Stimulated activated CD8-positive, alpha-beta memory T cell treated with anti-CD3 and anti-CD28 coated beads, Interleukin-15, amount 100 ng/mL, for 1 hour (primary cell): ENCODE results near the gene RAB4B.
A peak's percentile ranks its signal among the peaks of the same experiment; 100 is the strongest.
"Not testable (repeated sequence)": the region's sequence is repeated elsewhere in the genome, so short reads cannot be mapped to it uniquely, and the experiment has no call there.

ENCODE experiments used
- DNase-seq: peaks from one replicate; pipeline ENCODE4 v3.0.0-alpha.2; 2020; ENCODE audit warnings: low read depth

The RAB4B gene

DNA sequence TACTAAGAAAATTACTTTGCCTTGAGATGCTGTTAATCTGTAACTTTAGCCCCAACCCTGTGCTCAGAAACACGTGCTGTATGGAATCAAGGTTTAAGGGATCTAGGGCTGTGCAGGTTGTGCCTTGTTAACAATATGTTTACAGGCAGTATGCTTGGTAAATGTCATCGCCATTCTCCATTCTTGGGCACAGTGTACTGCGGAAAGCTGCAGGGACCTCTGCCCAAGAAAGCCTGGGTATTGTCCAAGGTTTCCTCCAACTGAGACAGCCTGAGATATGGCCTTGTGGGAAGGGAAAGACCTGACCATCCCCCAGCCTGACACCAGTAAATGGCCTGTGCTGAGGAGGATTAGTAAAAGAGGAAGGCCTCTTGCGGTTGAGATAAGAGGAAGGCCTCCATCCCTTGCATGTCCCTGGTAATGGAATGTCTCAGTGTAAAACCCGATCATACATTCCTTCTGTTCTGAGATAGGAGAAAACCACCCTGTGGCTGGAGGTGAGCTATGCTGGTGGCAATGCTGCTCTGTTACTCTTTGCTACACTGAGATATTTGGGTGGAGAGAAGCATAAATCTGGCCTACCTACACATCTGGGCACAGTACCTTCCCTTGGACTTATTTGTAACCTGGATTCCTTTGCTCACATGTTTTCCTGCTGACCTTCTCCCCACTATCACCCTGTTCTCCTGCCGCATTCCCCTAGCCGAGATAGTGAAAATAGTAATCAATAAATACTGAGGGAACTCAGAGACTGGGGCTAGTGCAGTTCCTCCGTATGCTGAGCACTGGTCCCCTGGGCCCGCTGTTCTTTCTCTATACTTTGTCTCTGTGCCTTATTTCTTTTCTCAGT lies 44.9 kb downstream of the RAB4B start:
- not testable (repeated sequence) for DNase-seq

DNA sequence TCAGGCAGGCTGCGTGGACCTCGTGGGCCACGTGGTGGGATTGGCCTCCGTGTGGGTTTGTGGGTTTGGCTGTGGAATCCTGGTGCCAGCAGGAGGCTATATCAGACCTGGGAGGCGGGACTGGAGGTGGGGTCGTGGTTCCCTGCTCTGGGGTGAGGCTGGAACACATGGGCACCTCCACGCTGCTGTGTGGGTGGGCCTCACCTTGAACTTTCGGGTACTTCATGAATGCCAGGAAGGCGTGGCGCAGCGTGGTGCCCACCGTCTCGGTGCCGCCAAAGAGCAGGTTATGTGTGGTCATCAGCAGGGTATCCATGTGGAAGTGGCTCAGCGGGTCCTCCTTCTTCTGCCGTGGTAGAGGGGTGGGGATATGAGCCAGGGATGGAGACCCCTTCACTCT lies 46.9 kb downstream of the RAB4B start:
- DNase-seq = not testable (repeated sequence)

DNA sequence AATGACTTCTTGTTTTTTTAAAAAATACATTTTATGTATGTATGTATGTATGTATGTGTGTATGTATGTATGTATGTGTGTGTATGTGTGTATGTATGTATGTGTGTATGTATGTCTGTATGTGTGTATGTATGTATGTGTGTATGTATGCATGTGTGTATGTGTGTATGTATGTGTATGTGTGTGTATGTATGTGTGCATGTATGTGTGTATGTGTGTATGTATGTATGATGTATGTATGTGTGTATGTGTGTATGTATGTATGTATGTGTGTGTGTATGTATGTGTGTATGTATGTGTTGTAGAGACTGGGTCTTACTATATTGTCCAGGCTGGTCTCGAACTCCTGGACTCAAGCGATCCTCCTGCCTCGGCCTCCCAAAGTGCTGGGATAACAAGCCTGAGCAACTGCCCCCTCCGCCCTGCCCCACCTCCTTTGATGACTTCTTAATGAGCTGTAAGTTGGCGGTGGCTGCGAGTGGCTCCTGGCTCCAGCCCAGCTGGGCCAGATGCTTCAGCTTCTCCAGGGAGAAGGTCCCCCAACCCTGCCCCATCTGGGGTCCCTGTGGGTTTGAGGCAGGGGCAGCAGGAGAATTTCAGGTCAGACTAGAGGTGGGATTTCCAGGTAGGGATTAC lies 47.5 kb downstream of the RAB4B start:
- not testable (repeated sequence) for DNase-seq

DNA sequence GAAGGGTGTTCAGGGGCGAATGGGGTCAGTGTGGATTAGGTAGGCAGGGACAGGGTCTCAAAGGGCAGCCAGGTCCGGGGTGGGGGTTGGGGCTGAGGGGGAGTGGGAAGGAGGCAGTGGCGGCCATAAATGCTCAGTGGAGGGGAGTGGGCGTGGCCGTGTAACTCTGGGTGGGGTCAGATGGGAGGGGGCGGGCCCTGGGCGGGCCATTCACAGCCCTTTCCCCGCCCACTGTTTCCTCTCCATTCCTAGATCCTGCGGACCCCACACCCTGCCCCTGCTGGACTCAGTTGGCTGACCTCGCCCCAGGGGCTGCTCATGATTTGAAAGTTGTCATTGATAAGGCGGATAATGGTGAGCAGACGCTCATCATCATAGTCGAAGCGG lies 48.3 kb downstream of the RAB4B start:
- not testable (repeated sequence) for DNase-seq

DNA sequence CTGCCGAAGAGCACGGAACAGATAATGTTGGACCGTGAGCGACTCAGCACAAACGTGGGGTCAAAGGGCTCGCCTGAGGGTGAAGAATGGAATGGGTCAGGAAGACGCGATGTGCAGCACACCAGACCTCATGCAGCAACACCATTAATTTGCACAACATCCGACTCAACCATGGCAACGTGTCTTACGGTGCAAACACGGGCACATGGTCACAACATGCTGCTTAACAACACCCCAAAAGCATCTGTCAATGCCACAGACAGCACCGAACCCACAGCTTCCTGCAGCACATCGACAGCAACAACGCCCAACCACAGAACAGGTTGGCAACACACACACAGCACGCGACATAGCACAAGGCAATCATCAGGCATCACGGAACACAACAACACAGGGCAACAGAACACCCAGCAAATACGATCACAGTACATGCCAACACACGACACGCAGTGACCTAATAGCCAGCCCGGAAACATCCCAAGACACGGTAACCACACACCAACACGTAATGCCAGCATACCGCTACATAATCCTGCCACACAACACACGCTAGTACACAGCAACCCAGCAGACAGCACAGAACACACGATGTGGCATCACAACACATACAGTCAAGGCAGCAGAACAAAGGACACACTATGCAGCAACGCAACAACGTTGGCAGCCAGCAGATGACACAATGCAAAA lies 48.8 kb downstream of the RAB4B start:
- peak; percentile 29 for DNase-seq

DNA sequence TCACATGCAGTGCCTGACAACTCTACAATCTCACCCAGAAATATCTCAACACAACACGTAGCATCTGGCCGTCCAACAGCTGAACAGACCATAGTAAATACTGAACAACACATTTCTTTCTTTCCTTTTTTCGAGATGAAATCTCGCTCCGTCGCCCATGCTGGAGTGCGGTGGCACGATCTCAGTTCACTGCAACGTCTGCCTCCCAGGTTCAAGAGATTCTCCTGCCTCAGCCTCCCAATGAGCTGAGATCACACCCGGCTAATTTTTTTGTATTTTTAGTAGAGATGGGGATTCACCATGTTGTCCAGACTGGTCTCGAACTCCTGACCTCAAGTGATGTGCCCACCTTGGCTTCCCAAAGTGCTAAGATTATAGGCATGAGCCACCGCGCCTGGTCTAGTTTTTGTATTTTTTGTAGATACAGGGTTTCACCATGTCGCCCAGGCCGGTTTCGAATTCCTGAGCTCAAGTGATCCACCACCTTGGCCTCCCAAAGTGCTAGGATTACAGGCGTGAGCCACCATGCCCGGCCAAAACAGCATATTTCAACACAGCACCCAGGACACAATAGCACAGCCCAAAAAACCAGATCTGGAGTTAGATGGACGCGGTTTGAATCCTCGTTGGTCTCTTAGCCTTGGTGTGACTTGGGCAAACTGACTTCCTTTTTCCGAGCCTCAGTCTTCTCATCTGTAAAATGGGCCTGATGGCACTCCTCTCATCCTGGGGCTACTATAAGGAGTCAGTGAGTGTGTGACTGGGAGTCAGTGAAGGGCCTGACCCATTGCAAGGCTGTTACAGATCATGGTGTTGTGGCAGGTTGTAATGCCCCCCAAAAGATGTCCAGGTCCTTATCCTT lies 49.6 kb downstream of the RAB4B start:
- DNase-seq = no peak

DNA sequence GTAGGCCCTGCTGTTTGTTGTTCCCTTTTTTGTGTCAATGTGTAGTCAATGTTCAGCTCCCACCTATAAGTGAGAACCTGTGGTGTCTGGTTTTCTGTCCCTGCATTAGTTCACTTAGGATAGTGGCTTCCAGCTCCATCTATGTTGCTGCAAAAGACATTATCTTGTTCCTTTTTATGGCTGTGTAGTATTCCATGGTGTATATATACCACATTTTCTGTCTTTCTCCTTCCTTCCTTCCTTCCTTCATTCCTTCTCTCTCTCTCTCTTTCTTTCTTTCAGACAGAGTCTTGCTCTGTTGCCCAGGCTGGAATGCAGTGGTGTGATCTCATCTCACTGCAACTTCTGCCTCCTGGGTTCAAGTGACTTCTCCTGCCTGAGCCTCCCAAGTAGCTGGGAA lies 51.2 kb downstream of the RAB4B start:
- no peak for DNase-seq

DNA sequence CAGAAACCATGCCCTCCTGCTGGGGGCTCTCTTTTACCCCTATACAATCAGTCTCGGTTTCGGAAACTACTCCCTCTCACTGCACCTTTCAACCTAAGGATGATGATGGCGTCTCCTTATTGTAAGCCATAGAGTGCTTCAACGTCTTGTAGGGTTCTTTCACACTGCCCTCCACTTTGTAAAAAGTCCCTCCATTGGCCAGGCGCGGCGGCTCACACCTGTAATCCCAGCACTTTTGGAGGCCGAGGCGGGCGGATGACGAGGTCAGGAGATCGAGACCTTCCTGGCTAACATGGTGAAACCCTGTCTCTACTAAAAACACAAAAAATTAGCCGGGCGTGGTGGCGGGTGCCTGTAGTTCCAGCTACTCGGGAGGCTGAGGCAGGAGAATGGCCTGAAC lies 52.7 kb downstream of the RAB4B start:
- not testable (repeated sequence) for DNase-seq

DNA sequence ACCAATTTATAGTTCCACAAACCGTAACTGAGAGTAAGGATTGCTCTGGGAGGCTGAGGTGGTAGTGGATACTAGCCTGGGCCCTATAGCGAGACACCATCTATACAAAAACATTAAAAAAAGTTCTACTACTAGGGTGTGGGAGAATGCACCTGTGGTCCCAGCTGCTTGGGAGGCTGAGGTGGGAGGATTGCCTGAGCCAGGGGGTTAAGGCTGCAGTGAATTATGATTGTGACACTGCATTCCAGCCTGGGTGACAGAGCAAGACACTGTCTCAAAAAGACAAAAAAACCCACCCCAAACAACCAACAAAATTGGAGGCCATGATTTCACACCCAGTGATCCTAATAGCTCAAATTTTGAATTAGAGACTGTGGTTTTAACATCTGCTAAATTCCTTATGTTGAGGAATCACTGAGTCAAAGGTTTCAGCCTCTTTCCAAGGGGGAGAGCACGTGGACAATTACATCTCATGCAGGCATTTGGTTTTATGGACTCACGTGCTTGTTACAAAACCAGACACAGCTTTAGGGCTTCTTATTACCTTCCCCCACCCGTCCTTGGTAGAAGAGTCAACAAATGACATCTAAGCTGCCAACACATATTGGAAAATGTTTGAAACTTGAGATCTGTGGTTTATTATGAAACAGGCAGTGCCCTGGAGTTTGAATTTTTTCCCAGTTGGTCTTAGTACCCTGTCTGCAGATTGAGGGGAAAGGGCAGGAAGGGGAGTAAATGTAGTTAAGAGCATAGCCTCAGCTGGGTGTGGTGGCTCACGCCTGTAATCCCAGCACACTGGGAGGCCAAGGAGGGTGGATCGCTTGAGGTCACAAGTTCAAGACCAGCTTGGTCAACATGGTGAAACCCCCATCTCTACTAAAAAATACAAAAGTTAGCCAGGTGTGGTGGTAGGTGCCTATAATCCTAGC lies 53.7 kb downstream of the RAB4B start:
- no peak for DNase-seq

DNA sequence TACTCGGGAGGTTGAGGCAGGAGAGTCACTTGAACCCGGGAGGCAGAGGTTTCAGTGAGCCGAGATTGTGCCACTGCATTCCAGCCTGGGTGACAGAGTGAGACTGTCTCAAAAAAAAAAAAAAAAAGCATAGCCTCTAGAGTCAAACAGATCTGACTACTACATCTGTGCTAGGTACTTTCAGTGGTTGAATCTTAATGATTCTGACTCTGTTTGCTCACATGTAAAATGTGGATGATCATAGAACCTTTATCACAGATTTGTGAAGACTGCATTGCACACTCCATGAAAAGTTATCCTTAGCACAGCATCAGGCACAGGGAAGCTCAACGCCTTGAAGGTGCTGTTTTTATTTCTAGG lies 54.4 kb downstream of the RAB4B start:
- not testable (repeated sequence) for DNase-seq

DNA sequence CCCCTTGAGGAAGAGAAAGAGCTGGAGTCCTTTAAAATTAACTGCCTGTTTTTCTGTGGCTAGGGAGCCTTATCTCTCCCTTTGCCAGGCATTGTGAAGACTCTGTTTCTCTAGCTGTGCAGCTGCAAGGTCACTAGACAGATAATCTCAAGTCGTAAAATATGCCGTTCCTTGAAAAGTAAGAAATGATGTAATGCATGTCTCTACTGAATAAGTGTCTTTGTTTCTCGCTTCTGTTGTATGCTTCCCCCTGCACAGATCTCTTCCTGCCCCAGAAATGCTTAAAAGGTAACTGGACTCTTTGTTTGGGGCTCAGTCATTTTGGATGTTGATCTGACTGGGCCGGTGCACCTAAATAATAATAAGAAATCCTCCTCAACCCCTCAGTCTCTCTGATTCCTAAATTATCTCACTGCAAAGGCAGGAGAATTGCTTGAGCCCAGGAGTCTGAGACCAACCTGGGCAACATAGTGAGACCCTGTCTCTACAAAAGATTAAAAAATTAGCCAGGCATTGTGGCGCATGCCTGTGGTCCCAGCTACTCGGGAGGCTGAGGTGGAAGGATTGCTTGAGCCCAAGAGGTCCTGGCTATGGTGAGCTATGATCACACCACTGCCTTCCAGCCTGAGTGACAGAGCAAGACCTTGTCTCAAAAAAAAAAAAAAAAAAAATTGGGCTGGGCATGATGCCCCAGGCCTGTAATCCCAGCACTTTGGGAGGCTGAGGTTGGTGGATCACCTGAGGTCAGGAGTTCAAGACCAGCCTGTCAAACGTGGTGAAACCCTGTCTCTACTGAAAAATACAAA lies 55.9 kb downstream of the RAB4B start:
- not testable (repeated sequence) for DNase-seq

DNA sequence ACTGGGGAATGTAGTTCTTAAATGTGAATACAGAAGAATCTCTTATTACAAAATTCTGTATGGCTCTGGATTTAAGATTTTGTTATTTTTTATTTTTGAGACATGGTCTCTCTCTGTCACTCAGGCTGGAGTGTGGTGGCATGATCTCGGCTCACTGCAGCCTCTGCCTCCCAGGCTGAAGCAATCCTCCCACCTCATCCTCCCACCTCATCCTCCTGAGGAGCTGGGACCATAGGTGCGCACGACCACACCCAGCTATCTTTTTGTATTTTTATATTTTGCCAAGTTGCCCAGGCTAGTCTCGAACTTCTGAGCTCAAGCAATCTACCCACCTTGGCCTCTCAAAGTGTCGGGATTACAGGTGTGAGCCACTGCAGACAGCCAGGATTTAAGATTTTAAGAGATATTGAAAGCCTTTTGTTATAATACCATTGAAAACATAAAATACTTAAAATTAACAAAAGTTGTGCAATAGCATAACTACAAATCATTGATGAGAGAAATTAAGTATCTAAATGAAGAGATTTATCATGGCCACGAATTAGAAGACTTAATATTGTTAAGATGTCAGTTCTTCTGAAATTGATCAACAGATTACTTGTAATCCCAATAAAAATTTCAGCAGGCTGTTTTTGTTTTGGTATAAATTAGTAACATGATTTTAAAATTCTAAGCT lies 58.8 kb downstream of the RAB4B start:
- DNase-seq = no peak

DNA sequence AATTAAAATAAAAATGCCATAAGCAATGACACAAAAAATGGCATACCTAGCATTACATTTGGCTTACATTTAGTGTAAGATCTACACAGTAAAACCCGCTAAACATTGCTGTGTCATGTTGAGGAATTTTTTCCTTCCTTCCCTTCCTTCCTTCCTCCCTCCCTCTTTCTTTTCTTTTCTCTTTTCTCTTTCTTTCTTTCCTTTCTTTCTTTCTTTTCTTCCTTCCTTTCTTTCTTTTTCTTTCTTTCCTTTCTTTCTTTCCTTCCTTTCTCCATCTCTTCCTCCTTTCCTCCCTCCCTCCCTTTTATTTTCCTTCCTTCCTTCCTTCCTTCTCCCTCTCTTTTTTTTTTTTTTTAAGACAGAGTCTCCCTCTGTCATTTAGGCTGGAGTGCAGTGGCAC lies 60.4 kb downstream of the RAB4B start:
- DNase-seq = not testable (repeated sequence)

DNA sequence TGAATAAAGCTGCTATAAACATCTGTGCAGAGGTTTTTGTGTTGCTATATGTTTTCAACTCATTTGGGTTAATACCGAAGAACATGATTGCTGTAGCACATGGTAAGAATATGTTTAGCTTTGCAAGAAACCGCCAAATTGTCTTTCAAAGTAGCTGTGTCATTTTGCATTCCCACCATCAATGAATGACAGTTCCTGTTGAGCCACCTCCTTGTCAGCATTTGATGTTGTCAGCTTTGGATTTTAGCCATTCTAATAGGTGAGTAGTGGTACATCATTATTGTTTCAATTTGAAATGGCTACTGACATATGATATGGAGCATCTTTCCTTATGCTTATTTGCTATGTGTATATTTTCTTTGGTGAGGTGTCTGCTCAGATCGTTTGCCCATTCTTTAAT lies 64.0 kb downstream of the RAB4B start:
- DNase-seq = not testable (repeated sequence)

DNA sequence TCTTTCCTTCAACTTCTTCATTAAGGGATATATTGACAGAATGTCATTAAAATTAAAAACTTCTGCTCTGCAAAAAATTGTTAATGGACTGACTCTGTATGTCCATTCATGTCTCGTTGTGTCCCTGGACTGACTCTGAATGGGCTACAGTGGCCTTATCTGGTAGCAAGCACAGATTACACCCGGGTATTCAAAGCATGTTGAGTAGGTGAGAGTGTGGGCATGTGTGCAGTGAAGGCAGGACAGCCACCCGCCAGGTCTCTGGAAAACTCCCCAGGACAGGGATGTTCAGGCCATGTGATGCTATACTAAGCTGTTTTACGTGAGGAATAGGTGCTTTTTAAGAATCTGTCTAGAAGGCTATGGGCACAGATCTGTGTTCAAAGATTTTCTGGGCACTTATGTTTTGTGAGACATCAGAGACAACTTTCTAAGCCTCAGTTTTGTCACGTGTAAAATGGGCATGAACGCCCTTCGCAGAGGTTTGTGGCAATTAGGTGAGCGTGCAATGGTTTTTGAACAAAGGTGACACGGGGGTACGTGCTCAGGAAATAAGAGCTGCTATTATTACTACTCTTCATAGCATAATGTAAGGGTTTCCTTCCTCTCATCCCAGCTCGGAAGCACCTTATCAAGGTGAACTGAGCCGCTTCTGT lies 65.1 kb downstream of the RAB4B start:
- not testable (repeated sequence) for DNase-seq

DNA sequence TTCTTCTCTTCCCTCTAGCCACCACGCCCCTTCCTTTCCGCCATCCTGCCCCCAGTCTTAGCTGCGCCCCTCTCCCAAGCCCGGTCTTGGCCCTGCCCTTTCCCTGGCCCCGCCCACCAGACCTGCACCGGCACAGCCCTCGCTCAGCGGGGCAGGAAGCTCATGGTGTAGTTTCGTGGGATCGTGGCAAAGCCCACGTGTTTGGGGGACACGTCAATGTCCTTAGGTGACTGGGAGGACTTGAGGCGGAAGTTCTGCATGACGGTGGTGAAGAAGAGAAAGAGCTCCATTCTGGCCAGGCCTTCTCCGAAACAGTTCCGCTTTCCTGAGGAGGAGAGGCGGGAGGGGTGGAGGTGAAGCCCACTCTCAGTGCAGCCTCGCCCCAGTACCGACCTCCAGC lies 65.6 kb downstream of the RAB4B start:
- peak; percentile 53 for DNase-seq
